Measurements from ENCODE around the gene GRK3.
"Not testable (repeated sequence)": the region's sequence is repeated elsewhere in the genome, so short reads cannot be mapped to it uniquely, and the experiment has no call there.

The GRK3 gene

DNA sequence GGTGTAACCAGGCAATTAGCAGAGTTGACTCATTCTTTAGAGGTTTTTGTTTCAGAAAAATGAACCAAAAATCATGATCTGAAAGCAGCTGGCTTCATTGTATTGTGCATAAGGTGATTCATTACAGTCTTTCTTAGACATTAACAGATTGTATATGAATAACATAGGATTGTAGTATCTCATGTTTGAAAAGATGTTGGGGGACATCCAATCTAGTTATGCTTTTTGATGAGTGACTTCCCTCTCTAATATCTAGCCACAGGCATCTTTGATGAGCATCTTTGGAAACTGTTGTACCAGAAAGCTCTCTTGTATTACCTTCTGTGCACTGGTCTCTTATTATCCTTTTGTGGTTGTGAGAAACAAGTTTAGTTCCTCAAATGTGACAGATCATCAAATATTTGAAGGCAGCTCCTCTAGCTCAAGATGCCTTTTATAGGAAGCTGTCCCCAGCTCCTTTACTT, 8.3 kb downstream of the GRK3 start:
- DNase-seq (no peak), ATAC-seq (peak; percentile 49)

DNA sequence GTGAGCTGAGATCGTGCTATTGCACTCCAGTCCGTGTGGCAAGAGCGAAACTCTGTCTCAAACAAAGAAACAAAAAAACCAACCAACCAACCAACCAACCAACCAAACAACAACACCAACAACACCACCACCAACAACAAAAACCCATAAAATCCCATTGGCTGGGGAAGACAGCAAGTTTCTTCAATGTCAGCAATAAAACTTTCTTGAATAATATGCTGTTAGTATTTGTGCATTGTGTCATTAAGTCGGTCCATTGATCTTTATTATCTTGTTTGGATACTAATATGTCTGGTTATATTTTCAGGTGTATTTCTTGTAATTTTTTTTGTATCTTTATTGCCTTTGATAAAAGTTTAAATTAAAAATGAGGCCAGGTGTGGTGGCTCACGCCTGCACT, 9.4 kb downstream of the GRK3 start:
- DNase-seq: no peak
- no peak for ATAC-seq

DNA sequence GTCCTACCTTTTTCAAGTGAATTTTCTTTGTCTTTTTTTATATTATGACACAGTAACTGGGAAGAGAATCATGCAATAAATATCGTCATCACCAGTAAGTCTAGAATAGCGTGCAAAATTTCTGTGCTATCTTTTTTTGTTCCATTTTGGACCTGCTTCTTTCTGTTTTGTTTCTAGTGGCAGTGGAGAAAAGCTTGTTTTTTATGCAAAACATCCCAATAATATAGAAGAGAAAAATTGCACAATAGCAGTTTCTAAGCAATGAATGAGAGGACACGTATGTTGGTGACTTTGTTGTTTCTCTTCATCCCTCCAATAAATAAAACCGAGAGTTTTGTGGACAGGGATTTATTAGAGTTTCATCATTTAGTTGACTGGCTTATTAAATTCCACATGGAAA, 10.3 kb downstream of the GRK3 start:
- DNase-seq (no peak), ATAC-seq (no peak)

DNA sequence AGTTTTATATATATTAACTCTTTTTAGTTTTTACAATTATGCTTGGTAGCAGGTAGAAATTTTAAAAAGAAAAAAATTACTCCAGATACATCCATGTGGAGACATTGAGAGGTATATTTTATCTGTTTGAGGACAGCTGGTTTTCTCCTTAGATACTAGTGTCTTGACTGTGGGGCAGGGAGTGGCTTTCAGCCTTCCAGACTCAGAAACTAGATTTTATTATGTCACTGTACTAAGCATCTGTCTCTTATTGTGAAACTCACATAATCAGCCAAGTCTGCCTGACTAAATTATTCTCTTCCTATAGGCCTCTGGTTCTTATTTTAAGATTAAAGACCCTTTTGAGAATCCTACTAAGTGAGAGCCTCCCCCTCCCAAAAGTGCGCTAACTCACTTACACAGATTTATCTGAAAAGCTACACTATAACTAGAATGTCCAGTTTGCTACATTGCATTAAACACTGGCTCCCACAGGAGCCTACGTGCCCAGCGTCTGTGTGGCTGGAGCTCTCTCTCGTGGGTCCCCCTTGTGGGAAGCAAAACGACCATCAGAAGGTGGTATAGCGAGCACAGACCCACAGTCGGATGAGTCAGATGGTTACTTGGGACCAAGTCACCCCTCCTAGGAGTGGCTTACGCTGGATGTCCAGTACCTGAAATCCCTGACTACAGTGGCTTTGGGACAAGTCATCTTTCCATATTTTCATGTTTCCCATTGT, 11.4 kb downstream of the GRK3 start:
- not testable (repeated sequence) for DNase-seq, ATAC-seq

DNA sequence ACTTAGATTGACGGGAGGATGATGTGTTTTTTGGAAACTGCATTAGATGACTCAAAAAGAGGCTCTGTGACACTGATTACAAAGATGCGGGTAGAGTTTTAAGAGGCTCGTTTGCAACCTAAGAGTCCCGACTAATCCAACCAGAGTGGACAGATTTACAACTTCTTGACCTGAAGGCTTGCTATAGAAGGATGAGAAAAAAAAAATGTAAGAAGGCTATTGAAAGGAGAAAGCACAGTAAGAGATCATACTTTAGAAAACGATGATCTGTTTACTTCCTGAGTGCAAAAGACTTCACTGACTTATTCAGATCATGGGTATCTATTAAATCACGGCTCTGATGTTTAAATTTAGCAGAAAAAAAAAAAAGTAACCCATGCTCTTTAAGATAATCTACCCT, 17.0 kb downstream of the GRK3 start:
- not testable (repeated sequence) for DNase-seq

DNA sequence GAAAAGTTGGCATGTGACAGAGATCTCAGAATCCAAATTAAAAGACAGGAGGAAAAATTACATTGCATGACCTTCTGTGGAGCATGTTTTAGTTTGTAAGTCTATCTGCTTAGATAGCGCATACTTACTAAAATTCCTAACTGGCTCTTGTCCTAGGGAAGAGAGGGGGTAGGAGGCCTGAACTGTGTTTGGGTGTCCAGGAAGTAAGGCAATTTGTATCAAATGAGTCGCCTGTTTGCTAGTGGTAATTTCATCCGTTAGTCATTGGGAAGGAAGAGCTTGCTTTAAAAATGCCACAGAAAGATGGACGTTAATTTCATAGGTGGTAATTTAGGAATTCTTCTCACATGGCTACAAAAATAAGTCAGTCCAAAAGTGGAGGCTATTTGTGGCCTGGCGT, 18.5 kb downstream of the GRK3 start:
- ATAC-seq (no peak), DNase-seq (no peak)

More for the DNA sequence above, 17.0 kb downstream of the GRK3 start:
- ATAC-seq: not testable (repeated sequence)

DNA sequence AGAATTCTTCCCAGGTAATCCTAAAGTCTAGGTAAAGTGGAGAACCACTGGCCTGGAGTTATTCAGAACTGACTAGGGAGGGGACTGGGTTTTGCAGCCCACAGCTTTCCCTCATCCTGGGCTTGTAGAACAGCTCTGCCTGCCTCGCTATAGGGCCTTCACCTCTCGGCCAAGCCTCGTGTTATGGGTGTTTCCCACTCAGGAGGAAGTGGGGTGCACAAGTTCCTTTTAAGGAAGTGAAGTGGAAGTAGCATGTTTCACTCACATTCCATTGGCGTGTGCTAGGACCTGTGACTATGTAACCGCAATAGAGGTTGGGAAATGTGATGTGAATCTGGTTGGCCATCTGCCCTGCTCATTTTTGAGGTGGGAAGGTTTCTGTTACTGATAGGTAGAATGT, 20.5 kb downstream of the GRK3 start:
- ATAC-seq, DNase-seq: not testable (repeated sequence)

DNA sequence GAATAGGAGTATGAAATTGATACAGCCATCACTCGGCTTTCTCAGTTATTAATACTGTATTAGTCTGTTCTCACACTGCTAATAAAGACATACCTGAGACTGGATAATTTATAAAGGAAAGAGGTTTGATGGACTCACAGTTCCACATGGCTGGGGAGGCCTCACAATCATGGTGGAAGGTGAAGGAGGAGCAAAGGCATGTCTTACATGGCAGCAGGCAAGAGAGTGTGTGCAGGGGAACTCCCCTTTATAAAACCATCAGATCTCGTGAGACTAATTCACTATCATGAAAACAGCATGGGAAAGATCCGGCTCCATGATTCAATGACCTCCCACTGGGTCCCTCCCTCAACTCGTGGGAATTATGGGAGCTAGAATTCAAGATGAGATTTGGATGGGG, 25.2 kb downstream of the GRK3 start:
- not testable (repeated sequence) for ATAC-seq, DNase-seq

DNA sequence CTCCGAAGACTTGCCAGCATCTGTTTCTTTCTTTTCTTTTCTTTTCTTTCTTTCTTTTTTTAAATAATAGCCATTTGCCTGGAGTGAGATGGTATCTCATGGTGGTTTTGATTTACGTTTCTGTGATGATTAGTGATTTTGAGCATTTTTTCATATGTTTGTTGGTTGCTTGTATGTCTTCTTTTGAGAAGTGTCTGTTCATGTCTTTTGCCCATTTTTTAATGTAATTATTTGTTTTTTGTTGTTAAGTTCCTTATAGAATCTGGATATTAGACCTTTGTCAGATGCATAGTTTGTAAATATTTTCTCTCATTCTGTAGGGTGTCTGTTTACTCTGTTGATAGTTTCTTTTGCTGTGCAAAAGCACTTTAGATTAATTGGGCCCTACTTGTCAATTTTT, 28.8 kb downstream of the GRK3 start:
- not testable (repeated sequence) for DNase-seq, ATAC-seq

DNA sequence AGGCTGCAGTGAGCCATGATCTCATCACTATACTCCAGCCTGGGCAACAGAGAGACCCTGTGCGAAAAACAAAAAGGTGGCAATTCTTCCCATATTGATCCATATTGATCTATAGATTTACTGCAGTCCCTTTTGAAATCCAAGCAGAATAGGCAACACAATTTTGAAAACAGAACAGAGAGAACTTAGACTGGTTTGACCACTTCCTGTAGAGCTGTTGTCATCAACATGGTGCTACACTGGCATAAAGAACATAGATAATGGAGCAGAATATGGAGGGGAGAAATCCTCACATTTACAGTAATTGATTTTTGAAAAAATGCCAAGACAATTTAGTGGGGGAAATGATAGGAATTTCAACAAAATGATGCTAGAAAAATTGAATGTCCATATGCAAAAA, 34.1 kb downstream of the GRK3 start:
- DNase-seq (no peak), ATAC-seq (no peak)

DNA sequence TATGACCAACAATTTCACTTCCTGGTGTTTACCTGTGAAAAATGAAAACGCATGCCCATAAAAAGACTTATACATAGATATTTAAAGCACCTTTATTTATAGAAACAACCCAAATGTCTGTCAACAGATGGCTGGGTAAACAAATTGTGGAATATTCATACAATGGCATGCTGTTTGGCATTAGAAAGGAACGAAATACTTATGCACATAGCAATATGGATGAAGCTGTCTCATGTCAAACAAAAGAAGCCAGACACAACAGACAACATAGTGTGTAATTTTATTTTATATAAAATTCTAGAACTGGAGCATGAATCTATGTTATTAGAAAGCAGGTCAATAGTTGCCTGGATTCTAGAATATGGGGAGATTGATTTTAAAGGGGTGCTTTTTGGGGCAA, 38.0 kb downstream of the GRK3 start:
- ATAC-seq (no peak), DNase-seq (no peak)

DNA sequence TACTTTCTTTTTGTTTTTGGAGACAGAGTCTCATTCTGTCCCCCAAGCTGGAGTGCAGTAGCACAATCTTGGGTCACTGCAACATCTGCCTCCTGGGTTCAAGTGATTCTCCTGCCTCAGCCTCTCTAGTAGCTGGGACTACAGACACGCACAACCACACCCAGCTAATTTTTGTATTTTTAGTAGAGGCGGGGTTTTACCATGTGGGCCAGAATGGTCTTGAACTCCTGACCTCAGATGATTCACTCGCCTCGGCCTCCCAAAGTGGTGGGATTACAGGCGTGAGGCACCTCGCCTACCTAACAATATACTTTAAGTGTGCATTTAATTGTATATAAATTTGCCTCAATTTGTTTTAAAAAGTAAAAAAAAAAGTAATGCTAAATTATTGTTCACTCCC, 38.4 kb downstream of the GRK3 start:
- DNase-seq: no peak
- no peak for ATAC-seq

DNA sequence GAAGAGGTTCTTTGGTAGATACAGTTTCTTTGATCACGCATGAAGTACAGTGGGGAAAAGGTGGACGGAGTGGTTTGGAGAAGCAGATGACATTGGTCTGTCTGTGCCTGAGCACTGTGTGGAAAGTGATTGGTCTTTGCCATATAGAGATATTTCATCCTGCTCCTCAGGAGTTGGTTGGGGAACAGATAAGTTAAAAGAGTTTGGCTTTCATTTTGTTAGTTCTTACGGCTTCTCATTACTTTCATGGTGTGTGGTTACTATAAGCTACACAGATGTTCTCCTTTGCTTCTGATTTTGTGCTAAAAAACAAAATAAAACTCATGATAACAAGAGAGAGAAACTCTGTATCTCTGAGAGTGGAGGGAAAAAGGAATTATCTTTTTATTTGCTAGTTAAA, 40.7 kb downstream of the GRK3 start:
- not testable (repeated sequence) for DNase-seq, ATAC-seq

DNA sequence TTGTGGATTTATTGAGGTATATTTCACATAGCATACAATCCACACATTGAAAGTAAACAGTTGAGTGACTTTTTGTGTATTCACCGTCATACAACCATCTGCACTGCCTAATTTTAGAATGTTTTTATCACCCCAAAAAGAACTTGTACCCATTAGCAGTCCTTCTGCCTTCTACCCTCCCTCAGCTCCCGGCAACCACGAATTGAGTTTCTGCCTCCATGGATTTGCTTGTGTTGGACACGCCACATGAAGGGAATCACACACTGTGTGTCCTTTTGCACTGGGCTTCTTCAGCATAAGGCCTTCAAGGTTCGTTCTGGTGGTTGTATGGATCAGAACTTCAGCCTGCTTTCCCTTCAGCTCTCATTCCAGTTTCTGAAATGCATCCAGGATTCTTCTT, 41.1 kb downstream of the GRK3 start:
- not testable (repeated sequence) for ATAC-seq

DNA sequence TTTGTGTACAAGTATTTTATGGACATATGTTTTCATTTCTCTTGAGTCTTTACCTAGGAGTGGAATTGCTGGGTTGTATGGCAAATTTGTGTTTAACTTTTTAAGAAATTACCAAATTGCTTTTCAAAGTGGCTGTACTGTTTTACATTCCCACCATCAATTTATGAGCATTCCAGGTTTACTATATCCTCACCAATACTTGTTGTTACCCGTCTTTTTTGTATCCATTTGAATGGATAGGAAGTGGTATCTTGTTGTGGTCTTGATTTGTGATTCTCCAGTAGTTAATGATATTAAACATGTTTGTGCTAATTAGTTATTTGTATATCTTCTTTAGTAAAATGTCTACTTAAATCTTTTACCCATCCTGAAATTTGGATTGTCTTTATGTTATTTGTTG, 46.8 kb downstream of the GRK3 start:
- ATAC-seq: not testable (repeated sequence)

More for the DNA sequence above, 41.1 kb downstream of the GRK3 start:
- not testable (repeated sequence) for DNase-seq

DNA sequence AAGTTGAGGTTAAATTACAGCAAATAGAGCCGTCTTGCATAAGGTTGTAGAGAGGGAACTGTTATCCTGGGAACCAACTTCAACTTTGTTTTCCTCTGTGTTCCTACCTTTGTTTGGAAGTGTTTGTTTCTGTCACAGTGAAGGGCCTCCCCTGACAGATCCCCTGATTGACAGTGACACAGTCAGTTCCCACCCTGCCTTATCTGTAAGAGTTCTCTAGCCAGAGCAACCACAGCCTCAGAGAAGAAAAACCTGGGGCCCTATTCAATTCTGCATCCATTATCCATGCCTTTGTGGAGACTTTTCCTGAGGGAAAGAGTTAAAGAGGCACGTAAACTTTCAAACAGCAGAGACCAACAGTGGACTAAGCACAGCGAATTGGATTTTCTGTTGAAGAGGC, 48.7 kb downstream of the GRK3 start:
- DNase-seq, ATAC-seq: not testable (repeated sequence)

More for the DNA sequence above, 46.8 kb downstream of the GRK3 start:
- DNase-seq: not testable (repeated sequence)

DNA sequence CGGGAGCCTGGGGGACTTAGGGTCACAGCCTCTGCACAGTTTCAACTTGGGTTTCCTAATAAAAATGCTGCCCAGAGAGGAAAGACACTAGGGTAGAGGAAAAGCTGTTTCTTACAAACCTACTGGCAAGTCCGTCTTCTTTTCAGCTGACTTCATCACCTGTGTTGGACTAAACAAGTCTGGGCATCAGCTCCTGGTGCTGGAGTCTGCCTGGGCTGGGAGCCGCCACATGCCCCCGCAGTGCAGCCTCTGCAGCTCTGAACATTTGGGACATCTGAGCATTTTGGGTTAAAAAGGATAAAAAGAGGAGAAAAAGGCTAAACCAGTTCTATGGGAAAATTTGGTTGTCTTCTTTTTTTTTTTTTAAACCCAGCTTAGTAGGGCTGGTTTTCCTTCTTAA, 49.1 kb downstream of the GRK3 start:
- ATAC-seq, DNase-seq: not testable (repeated sequence)

DNA sequence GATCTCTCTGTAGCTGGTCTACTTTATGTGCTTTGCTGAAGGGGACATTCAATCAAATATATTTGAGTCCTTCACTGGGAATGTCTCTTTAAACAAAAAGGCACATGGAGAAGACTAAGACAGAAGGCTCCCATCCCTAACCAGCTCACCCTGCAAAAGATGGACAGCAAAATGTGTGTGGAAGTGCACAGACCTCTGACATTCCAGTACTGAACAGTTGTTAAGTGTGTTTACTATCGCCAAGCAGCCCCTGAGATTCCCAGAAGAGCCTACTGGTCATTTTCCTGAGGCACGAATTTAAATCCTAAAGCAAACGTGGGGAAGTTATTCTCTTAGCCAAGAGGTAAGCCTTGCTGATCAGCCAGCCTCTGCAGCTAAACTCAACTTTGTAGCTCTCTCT, 50.3 kb downstream of the GRK3 start:
- not testable (repeated sequence) for DNase-seq, ATAC-seq

DNA sequence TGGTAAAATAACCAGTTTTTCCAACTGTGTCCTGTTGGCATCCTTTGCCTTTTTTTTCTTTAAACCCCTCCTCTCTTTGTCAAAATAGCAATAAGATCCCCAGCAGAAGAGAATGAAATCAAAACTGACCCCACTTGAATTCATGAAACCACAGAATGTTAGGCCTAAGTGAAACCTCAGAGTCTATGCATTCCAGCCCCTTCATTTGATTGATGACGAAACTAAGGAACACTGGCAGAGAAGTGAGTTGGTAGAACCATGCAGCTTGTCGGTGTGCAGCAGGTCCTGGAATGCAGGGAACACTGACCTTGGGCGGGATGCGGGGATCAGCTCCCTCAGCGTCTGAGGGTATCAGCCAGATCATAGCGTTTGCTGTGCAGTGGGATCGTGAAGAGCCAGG, 57.5 kb downstream of the GRK3 start:
- DNase-seq (no peak), ATAC-seq (no peak)

DNA sequence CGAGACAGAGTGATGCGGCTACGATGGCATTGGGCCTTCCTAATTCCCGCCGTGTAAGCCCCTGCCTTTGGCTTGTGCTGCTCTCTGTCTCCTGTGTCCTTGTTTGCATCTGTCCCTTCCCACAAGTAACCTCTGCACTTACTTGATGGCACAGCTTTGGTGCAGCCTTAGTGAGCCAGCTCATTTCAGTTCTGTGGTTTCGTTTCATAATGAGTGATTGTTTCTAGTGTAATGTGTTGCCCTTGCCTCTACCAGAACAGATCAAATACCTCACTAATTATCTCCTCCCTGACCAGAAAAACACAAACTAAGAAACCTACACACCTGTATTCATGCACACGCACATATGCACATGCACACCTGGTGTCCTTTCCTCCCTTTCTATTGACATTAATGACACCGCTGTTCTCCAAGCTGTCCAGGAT, 58.8 kb downstream of the GRK3 start:
- no peak for DNase-seq
- peak; percentile 86 for ATAC-seq

DNA sequence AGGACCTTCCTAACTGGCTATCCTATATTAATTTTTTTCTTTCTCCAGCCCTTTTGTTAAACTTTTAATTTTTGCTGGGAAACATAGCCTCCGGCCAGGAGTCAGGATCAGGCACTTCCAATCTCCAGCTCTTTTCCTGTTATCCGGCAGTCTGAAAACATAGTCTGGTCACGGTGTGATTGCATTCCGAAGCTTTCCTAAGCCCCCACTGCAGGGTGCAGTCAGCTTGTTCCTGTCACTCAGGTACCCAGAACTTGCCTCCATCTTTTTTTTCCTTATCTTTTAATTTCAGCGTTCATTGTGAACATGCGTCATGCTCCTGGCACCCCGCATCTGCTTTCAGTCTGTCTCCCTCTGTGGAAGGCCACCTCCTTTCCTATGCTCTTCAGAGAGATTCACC, 59.4 kb downstream of the GRK3 start:
- ATAC-seq: no peak

DNA sequence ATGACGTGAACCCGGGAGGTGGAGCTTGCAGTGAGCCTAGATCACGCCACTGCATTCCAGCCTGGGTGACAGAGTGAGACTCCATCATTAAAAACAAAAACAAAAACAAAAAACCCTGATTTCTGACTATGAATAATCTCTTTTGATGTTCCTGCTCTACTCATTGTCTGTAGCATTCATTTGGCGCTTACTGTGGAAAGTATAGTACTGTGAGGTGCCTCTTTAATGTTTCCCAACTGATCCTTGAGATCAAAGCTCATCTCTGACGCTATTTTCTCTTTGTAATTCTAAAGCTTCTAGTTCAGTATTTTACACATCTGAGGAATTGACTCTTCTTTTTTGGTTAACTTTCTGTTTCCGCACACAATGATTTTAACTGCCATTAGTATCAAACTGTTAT, 60.0 kb downstream of the GRK3 start:
- ATAC-seq (no peak), DNase-seq (no peak)

More for the DNA sequence above, 59.4 kb downstream of the GRK3 start:
- DNase-seq: no peak

DNA sequence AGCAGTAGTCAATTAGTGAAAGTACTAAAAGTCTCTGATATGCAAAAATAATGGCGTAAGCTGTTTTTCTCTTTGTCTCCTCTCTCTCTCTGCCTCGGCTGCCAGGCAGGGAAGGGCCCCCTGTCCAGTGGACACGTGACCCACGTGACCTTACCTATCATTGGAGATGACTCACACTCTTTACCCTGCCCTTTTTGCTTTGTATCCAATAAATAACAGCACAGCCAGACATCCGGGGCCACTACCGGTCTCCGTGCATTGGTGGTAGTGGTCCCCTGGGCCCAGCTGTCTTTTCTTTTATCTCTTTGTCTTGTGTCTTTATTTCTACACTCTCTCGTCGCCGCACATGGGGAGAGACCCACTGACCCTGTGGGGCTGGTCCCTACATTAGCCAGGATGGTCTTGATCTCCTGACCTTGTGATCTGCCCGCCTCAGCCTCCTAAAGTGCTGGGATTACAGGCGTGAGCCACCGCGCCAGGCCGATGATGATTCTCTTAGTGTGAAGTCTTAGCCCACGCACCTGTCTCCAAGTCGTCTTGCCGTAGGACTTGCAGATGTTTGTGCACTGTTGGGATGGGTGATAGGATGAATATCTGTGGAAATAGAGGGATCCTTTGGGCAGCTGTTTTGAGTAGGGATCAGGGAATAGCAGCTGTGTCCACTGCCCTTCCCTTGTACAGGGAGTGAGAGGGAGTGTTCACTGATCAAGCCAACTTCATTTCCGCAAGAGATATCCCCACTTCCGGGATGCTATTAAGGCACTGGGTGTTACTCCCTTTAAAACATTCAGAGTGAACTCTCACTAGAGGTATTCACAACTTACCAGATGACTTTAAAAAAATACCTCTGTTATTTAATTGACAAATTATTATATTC, 61.5 kb downstream of the GRK3 start:
- DNase-seq, ATAC-seq: not testable (repeated sequence)
